H1 (cell line): ENCODE results near the gene PPIL6. TPM values are rescaled to one million over a fixed set of nuclear protein-coding genes. Genes with fewer than 3 reads are reported as not detected.

Source experiments
- CTCF ChIA-PET: fragments of 300-600 bp; sonication (Branson Sonifier 250); formaldehyde crosslinking; loops from one replicate; lab custom pipeline; 2021; ENCODE audit not compliant: partially characterized antibody; lab: Charles Lee
- POLR2A ChIA-PET: fragments of 300-600 bp; sonication (Branson Sonifier 250); formaldehyde crosslinking; loops from one replicate; lab custom pipeline; 2021; ENCODE audit warnings: inconsistent platforms; ENCODE audit not compliant: partially characterized antibody; lab: Charles Lee
- DNase-seq, 2 experiments: peaks; one replicate each; pipeline versions ENCODE4 v3.0.0 to v3.0.0-alpha.2; 2010 to 2022; ENCODE audit warnings: low spot score in 2 of 2, low read depth in 1 of 2, mixed read lengths in 1 of 2
- FAIRE-seq: peaks from 2 replicates; lab custom pipeline; 2011; peaks lifted over from hg19 to GRCh38; lab: Jason Lieb, UNC
- H2AFZ ChIP-seq: 2 replicates; pipeline ENCODE4 v1.8.1; 2012; ENCODE audit warnings: low read length, inconsistent platforms
- H2AK5ac ChIP-seq: 2 replicates; pipeline ENCODE4 v1.6.1; 2013; ENCODE audit warnings: low read depth, low read length
- H2BK120ac ChIP-seq: replicated peaks from 2 replicates; pipeline ENCODE3; 2013; ENCODE audit warnings: low read depth, low read length, inconsistent platforms
- H2BK12ac ChIP-seq: 2 replicates; pipeline ENCODE4 v1.6.1; 2013; ENCODE audit warnings: low read depth, low read length
- H2BK15ac ChIP-seq: 2 replicates; pipeline ENCODE4 v1.6.1; 2013; ENCODE audit warnings: low read length
- H2BK20ac ChIP-seq: 2 replicates; pipeline ENCODE4 v1.6.1; 2013; ENCODE audit warnings: low read length
- H2BK5ac ChIP-seq: 2 replicates; pipeline ENCODE4 v1.6.1; 2013; ENCODE audit warnings: low read depth, low read length
- H3K14ac ChIP-seq: 2 replicates; pipeline ENCODE4 v1.6.1; 2013; ENCODE audit warnings: inconsistent platforms; ENCODE audit not compliant: insufficient read length
- H3K18ac ChIP-seq: 2 replicates; pipeline ENCODE4 v1.6.1; 2013; ENCODE audit warnings: low read length; ENCODE audit errors: extremely low read depth
- H3K23ac ChIP-seq: 2 replicates; pipeline ENCODE4 v1.6.1; 2013; ENCODE audit warnings: inconsistent platforms; ENCODE audit not compliant: insufficient read length
- H3K23me2 ChIP-seq: 2 replicates; pipeline ENCODE4 v1.6.1; 2013; ENCODE audit warnings: low read depth, low read length
- H3K27ac ChIP-seq: 2 replicates; pipeline ENCODE4 v1.6.1; 2011; ENCODE audit warnings: low read depth, low read length, inconsistent platforms
- H3K27me3 ChIP-seq, 4 experiments: replicated peaks in 1 of 4; 1 replicate in 1 of 4; 2 replicates in 3 of 4; pipeline versions ENCODE4 v1.6.1 to v1.8.1; 2011 to 2013; ENCODE audit warnings: low read length in 3 of 4, mild to moderate bottlenecking in 3 of 4, inconsistent platforms in 2 of 4, mixed read lengths in 2 of 4, moderate library complexity in 1 of 4; ENCODE audit not compliant: control insufficient read depth in 3 of 4, insufficient read depth in 3 of 4; ENCODE audit errors: extremely low read depth in 1 of 4
- H3K36me3 ChIP-seq, 4 experiments: 2 replicates each; pipeline versions ENCODE4 v1.6.1 to v1.8.1; 2011 to 2013; ENCODE audit warnings: mild to moderate bottlenecking in 4 of 4, low read length in 3 of 4, moderate library complexity in 2 of 4, control low read depth in 1 of 4, inconsistent platforms in 1 of 4; ENCODE audit not compliant: insufficient read depth in 4 of 4, control insufficient read depth in 2 of 4
- H3K4ac ChIP-seq: replicated peaks from 2 replicates; pipeline ENCODE3; 2013; ENCODE audit warnings: low read length, low read depth, mixed read lengths, inconsistent platforms; ENCODE audit not compliant: insufficient read length
- H3K4me1 ChIP-seq, 4 experiments: replicated peaks in 1 of 4; 1 replicate in 1 of 4; 2 replicates in 3 of 4; pipeline versions ENCODE4 v1.6.1 to v1.8.1; 2011 to 2013; ENCODE audit warnings: low read length in 3 of 4, inconsistent platforms in 2 of 4, mixed read lengths in 1 of 4; ENCODE audit not compliant: insufficient read depth in 4 of 4, control insufficient read depth in 3 of 4
- H3K4me2 ChIP-seq, 2 experiments: 2 replicates each; pipeline versions ENCODE4 v1.6.1 to v1.8.1; 2011 to 2013; ENCODE audit warnings: low read depth in 2 of 2, low read length in 2 of 2, control low read depth in 1 of 2, inconsistent platforms in 1 of 2, mild to moderate bottlenecking in 1 of 2; ENCODE audit not compliant: insufficient read depth in 1 of 2
- H3K4me3 ChIP-seq, 4 experiments: fragments of 200-600, 300-600 bp in 1 of 4; sonication (generic), shearing (Covaris generic), sonication (Bioruptor Twin) in 1 of 4; 2 replicates each; pipeline versions ENCODE4 v1.5.1 to v1.8.1; 2011 to 2016; ENCODE audit warnings: low read length in 4 of 4, low read depth in 3 of 4, control low read depth in 2 of 4, inconsistent platforms in 2 of 4, mild to moderate bottlenecking in 2 of 4, mixed read lengths in 1 of 4, moderate library complexity in 1 of 4; ENCODE audit not compliant: insufficient read depth in 2 of 4; ENCODE audit errors: extremely low read depth in 1 of 4
- H3K56ac ChIP-seq: replicated peaks from 2 replicates; pipeline ENCODE3; 2013; ENCODE audit warnings: low read depth, mild to moderate bottlenecking, mixed read lengths, low read length, inconsistent platforms; ENCODE audit not compliant: insufficient read length
- H3K79me1 ChIP-seq: 2 replicates; pipeline ENCODE4 v1.6.1; 2013; ENCODE audit warnings: low read depth, low read length, control low read depth
- H3K79me2 ChIP-seq, 2 experiments: 2 replicates each; pipeline versions ENCODE4 v1.6.1 to v1.8.1; 2012 to 2013; ENCODE audit warnings: low read length in 2 of 2, mild to moderate bottlenecking in 2 of 2, inconsistent platforms in 1 of 2; ENCODE audit not compliant: insufficient read depth in 2 of 2, control insufficient read depth in 1 of 2
- H3K9ac ChIP-seq, 4 experiments: replicated peaks in 1 of 4; 1 replicate in 1 of 4; 2 replicates in 3 of 4; pipeline versions ENCODE4 v1.6.1 to v1.8.1; 2011 to 2013; ENCODE audit warnings: low read depth in 3 of 4, low read length in 3 of 4, control low read depth in 2 of 4, mild to moderate bottlenecking in 2 of 4, moderate library complexity in 2 of 4, inconsistent platforms in 1 of 4; ENCODE audit errors: extremely low read depth in 1 of 4
- H3K9me3 ChIP-seq, 2 experiments: 2 replicates each; pipeline versions ENCODE4 v1.6.1 to v1.8.1; 2012 to 2013; ENCODE audit warnings: mild to moderate bottlenecking in 2 of 2, moderate library complexity in 2 of 2, control low read depth in 1 of 2, inconsistent platforms in 1 of 2, low read depth in 1 of 2, low read length in 1 of 2, mixed read lengths in 1 of 2; ENCODE audit not compliant: insufficient read depth in 2 of 2
- H4K20me1 ChIP-seq, 2 experiments: replicated peaks in 1 of 2; 2 replicates each; pipeline versions ENCODE3 to v1.8.1; 2011 to 2013; ENCODE audit warnings: inconsistent platforms in 2 of 2, low read length in 2 of 2, mild to moderate bottlenecking in 1 of 2; ENCODE audit not compliant: insufficient read depth in 2 of 2, control insufficient read depth in 1 of 2
- H4K5ac ChIP-seq: 2 replicates; pipeline ENCODE4 v1.6.1; 2013; ENCODE audit warnings: low read length, low read depth, mixed read lengths, inconsistent platforms; ENCODE audit not compliant: insufficient read length
- H4K8ac ChIP-seq: 2 replicates; pipeline ENCODE4 v1.8.0; 2013; ENCODE audit warnings: mild to moderate bottlenecking, moderate library complexity, low read length, inconsistent platforms; ENCODE audit not compliant: insufficient read depth; ENCODE audit errors: extremely low read depth
- H4K91ac ChIP-seq: replicated peaks from 2 replicates; pipeline ENCODE3; 2013; ENCODE audit warnings: low read length, mixed read lengths, inconsistent platforms; ENCODE audit not compliant: insufficient read length
- BCL11A ChIP-seq, 2 experiments: IDR thresholded peaks; one replicate each; pipeline ENCODE4 v1.6.1; 2011; ENCODE audit warnings: low read depth in 2 of 2, low read length in 2 of 2, mild to moderate bottlenecking in 2 of 2
- CBX5 ChIP-seq: fragments of 300-800, 300-1000 bp; sonication (generic); IDR thresholded peaks from 2 replicates; pipeline ENCODE4 v1.7.1; 2016; ENCODE audit warnings: antibody characterized with exemption, low read length, low read depth
- CBX8 ChIP-seq: fragments of 300-800, 300-1000 bp; sonication (generic); IDR thresholded peaks from 2 replicates; pipeline ENCODE4 v1.7.1; 2016; ENCODE audit warnings: low read depth, low read length, borderline replicate concordance
- CHD1 ChIP-seq: IDR thresholded peaks from 2 replicates; pipeline ENCODE4 v1.6.1; 2012; ENCODE audit warnings: low read depth, low read length, improper control_type of control experiment
- RBBP5 ChIP-seq: IDR thresholded peaks from 2 replicates; pipeline ENCODE4 v1.7.1; 2012; ENCODE audit warnings: low read depth, mild to moderate bottlenecking, inconsistent platforms, low read length, moderate library complexity, borderline replicate concordance
- SP4 ChIP-seq: IDR thresholded peaks from 2 replicates; pipeline ENCODE4 v1.6.1; 2012; ENCODE audit warnings: low read length, inconsistent platforms
- SRF ChIP-seq: IDR thresholded peaks from 2 replicates; pipeline ENCODE4 v1.6.1; 2011; ENCODE audit warnings: mild to moderate bottlenecking, low read depth, low read length, moderate library complexity
- SUZ12 ChIP-seq: fragments of 200-600 bp; sonication (generic); IDR thresholded peaks from 2 replicates; pipeline ENCODE4 v1.6.1; 2012; ENCODE audit warnings: mild to moderate bottlenecking, inconsistent platforms, low read length, moderate library complexity, mixed read lengths
- ZNF274 ChIP-seq: IDR thresholded peaks from 2 replicates; pipeline ENCODE4 v1.7.0; 2012; ENCODE audit warnings: low read length, borderline replicate concordance; ENCODE audit errors: extremely low read depth
- WGBS, 2 experiments: shearing (Covaris generic) in 1 of 2; methylation state at CpG; one replicate each; pipeline versions ENCODE4 v1.1.6 to v1.1.7; 2013 to 2015; ENCODE audit warnings: low lambda C conversion rate in 2 of 2, mixed read lengths in 2 of 2, inconsistent platforms in 1 of 2, low coverage in 1 of 2, missing lambda C conversion rate in 1 of 2; ENCODE audit not compliant: insufficient replicate concordance in 2 of 2, insufficient coverage in 1 of 2, insufficient read length in 1 of 2; ENCODE audit errors: extremely low coverage in 1 of 2, missing lambda C conversion rate in 1 of 2; 5-methylcytosine and 5-hydroxymethylcytosine counted together
- polyA plus RNA-seq, 7 experiments: library from polyadenylated mRNA; depleted of rRNA in 3 of 7; stranded (reverse) in 5 of 7; unstranded in 2 of 7; fragments of >200 nt in 5 of 7; fragments of 200-250 nt in 2 of 7; gene quantifications; 1 replicate in 5 of 7; 2 replicates in 1 of 7; 4 replicates in 1 of 7; pipeline versions ENCODE4 v1.2.1 to v1.2.3, GENCODE V29; 2011 to 2013; ENCODE audit warnings: missing spikeins in 2 of 7, mixed read lengths in 2 of 7
- total RNA-seq: library from RNA; stranded (reverse); fragmentation: NEBNext Ultra II Directional; extraction: Animal tissue kit (Norgen Biotek cat#: 25700); gene quantifications from 2 replicates; pipeline ENCODE4 v1.2.1, GENCODE V29; 2021
- TF ChIP-seq, protein P1 (sequence below): IDR thresholded peaks from 2 replicates; pipeline ENCODE4 v1.6.1; 2011; ENCODE audit warnings: low read length, improper control_type of control experiment
- TF ChIP-seq, protein P2 (sequence below): IDR thresholded peaks from 2 replicates; pipeline ENCODE4 v1.6.1; 2012; ENCODE audit warnings: inconsistent platforms

PPIL6 gene
- total and polyA plus RNA-seq, 2 of the 8 experiments (the other 6 are each of a cell fraction or from before 2014, with no cell fraction given): 0.42 to 1.3 TPM

DNA sequence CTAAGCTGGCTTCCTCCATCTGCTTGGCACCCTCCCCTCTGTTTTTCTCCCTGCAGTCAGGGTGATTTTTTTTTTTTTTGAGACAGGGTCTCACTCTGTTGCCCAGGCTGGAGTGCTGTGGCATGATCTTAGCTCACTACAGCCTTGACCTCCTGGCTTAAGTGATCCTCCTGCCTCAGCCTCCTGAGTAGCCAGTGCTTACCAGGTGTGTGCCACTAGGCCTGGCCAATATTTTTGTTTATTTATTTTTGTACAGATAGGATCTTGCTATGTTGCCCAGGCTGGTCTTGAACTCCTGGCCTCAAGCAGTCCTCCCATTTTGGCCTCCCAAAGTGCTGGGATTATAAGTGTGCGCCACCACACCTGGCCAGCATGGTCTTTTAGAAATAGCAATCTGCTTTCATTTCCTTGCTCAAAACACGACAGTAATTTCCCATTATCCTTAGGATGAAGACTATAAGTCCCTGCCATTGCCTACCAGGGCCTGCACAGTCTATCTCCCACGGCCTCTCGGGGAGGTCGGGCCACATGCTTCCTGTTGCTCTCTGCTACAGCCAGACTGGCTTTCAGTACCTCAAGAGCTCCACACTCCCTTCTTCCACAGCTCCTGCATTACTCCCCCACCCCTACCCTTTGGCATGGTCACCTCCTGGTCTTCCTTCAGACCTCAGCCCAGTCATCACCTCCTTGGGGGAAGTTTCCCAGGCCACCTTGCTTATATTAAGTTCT is 47.1 kb downstream of the PPIL6 start:
- Histone ChIP-seq H3K27me3 (no peaks in the 10 kb centered on the region), H4K5ac (no peak overlapping the region), H3K79me2 (no peaks in the 10 kb centered on the region), H3K23ac (no peak overlapping the region), H3K23me2 (no peaks in the 10 kb centered on the region), H3K36me3 (no peaks in the 10 kb centered on the region), H4K91ac (no peak overlapping the region), H3K4me2 (no peak overlapping the region), H2BK20ac (no peak overlapping the region), H3K27ac (no peak overlapping the region), H3K9ac (no peak overlapping the region), H3K4ac (no peak overlapping the region), H2AK5ac (no peak overlapping the region), H3K56ac (no peak overlapping the region), H3K4me1 (no peaks in the 10 kb centered on the region), H2BK15ac (no peak overlapping the region), H3K79me1 (no peaks in the 10 kb centered on the region), H3K14ac (no peak overlapping the region), H2AFZ (no peak overlapping the region), H4K8ac (no peak overlapping the region), H2BK120ac (no peak overlapping the region), H3K4me3 (no peak overlapping the region), H2BK12ac (no peak overlapping the region), H3K18ac (no peak overlapping the region), H4K20me1 (no peaks in the 10 kb centered on the region), H3K9me3 (no peaks in the 10 kb centered on the region), H2BK5ac (no peak overlapping the region)
- WGBS, 2 experiments: 80% methylated on average over 5 of the region's 5 CpGs; no CpG with 5 or more reads in 1 of the 2 experiments
- no peak for FAIRE-seq
- no peak for DNase-seq
- ChIA-PET POLR2A (interaction anchor here (1.0 kb wide), 1 partner anchor 10 kb away, joined by 4 read pairs; no protein-coding TSS in a partner anchor), CTCF (interaction anchor here (0.9 to 6.1 kb wide), 4 partner anchors 9 to 205 kb away, joined by 3 to 62 read pairs (median 14); partner anchors contain the start of gene CD164)
- TF ChIP-seq CHD1: no peak
- TF ChIP-seq, protein P1, sequence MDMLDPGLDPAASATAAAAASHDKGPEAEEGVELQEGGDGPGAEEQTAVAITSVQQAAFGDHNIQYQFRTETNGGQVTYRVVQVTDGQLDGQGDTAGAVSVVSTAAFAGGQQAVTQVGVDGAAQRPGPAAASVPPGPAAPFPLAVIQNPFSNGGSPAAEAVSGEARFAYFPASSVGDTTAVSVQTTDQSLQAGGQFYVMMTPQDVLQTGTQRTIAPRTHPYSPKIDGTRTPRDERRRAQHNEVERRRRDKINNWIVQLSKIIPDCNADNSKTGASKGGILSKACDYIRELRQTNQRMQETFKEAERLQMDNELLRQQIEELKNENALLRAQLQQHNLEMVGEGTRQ: no peak
- no peak for TF ChIP-seq CBX5
- TF ChIP-seq SP4: no peak
- no peak for TF ChIP-seq CBX8
- TF ChIP-seq BCL11A (IDR thresholded peaks at IDR 0.05; ENCODE audit: low read depth in 2 of 2, low read length in 2 of 2): no peak
- TF ChIP-seq SRF: no peak
- no peak for TF ChIP-seq SUZ12
- no peak for TF ChIP-seq ZNF274
- no peak for TF ChIP-seq RBBP5
- TF ChIP-seq, protein P2, sequence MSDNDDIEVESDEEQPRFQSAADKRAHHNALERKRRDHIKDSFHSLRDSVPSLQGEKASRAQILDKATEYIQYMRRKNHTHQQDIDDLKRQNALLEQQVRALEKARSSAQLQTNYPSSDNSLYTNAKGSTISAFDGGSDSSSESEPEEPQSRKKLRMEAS: no peak
